Mesenchymal stem cell (in vitro differentiated cells and primary cell): ENCODE data around the gene STX1B.

Source experiments
- DNase-seq: peaks from one replicate; pipeline ENCODE4 v3.0.0-alpha.2; 2013
- H2AFZ ChIP-seq: one replicate; pipeline ENCODE4 v1.6.1; 2013; ENCODE audit warnings: low read depth, mild to moderate bottlenecking, control low read depth, inconsistent platforms, low read length, moderate library complexity
- H2AK5ac ChIP-seq: 2 replicates; pipeline ENCODE4 v1.6.1; 2013; ENCODE audit warnings: low read length, moderate library complexity, mild to moderate bottlenecking, inconsistent platforms; ENCODE audit not compliant: severe bottlenecking
- H2BK120ac ChIP-seq: one replicate; pipeline ENCODE4 v1.6.1; 2013; ENCODE audit warnings: low read depth, mild to moderate bottlenecking, inconsistent platforms, low read length, moderate library complexity
- H2BK12ac ChIP-seq, 2 experiments: one replicate each; pipeline ENCODE4 v1.6.1; 2013; ENCODE audit warnings: inconsistent platforms in 2 of 2, low read length in 2 of 2, mild to moderate bottlenecking in 2 of 2, moderate library complexity in 2 of 2, control low read depth in 1 of 2
- H2BK15ac ChIP-seq: one replicate; pipeline ENCODE4 v1.6.1; 2013; ENCODE audit warnings: mild to moderate bottlenecking, low read depth, inconsistent platforms; ENCODE audit not compliant: poor library complexity, severe bottlenecking
- H2BK5ac ChIP-seq: 2 replicates; pipeline ENCODE4 v1.6.1; 2013; ENCODE audit warnings: low read depth, mild to moderate bottlenecking, low read length, control low read depth, inconsistent platforms; ENCODE audit not compliant: poor library complexity, severe bottlenecking
- H3K14ac ChIP-seq, 2 experiments: one replicate each; pipeline ENCODE4 v1.6.1; 2013; ENCODE audit warnings: inconsistent platforms in 2 of 2, low read length in 2 of 2, control low read depth in 1 of 2, mild to moderate bottlenecking in 1 of 2, moderate library complexity in 1 of 2
- H3K18ac ChIP-seq, 2 experiments: one replicate each; pipeline ENCODE4 v1.6.1; 2013; ENCODE audit warnings: inconsistent platforms in 2 of 2, low read length in 2 of 2, control low read depth in 1 of 2, low read depth in 1 of 2, mild to moderate bottlenecking in 1 of 2
- H3K23ac ChIP-seq, 2 experiments: one replicate each; pipeline ENCODE4 v1.6.1; 2013; ENCODE audit warnings: inconsistent platforms in 2 of 2, low read length in 2 of 2, mild to moderate bottlenecking in 2 of 2, moderate library complexity in 2 of 2, control low read depth in 1 of 2
- H3K27ac ChIP-seq: 2 replicates; pipeline ENCODE4 v1.5.1; 2013; ENCODE audit warnings: mild to moderate bottlenecking, moderate library complexity, low read length, control low read depth, inconsistent platforms; ENCODE audit not compliant: poor library complexity, severe bottlenecking
- H3K27me3 ChIP-seq, 2 experiments: 2 replicates each; pipeline versions ENCODE4 v1.6.1 to v1.7.0; 2013; ENCODE audit warnings: low read length in 2 of 2, mild to moderate bottlenecking in 2 of 2, moderate library complexity in 2 of 2, control low read depth in 1 of 2, inconsistent platforms in 1 of 2; ENCODE audit not compliant: control insufficient read depth in 1 of 2, insufficient read depth in 1 of 2
- H3K36me3 ChIP-seq, 2 experiments: 2 replicates each; pipeline versions ENCODE4 v1.6.1 to v1.7.0; 2013; ENCODE audit warnings: low read length in 2 of 2, control low read depth in 1 of 2, inconsistent platforms in 1 of 2, low read depth in 1 of 2, mild to moderate bottlenecking in 1 of 2; ENCODE audit not compliant: insufficient read depth in 2 of 2, control insufficient read depth in 1 of 2
- H3K4ac ChIP-seq, 2 experiments: one replicate each; pipeline ENCODE4 v1.6.1; 2013; ENCODE audit warnings: inconsistent platforms in 2 of 2, low read length in 2 of 2, mild to moderate bottlenecking in 2 of 2, moderate library complexity in 2 of 2, control low read depth in 1 of 2, low read depth in 1 of 2
- H3K4me1 ChIP-seq: 2 replicates; pipeline ENCODE4 v1.6.1; 2013; ENCODE audit warnings: low read depth, low read length, control low read depth; ENCODE audit not compliant: control insufficient read depth, insufficient read depth
- H3K4me2 ChIP-seq: 2 replicates; pipeline ENCODE4 v1.6.1; 2013; ENCODE audit warnings: low read length, mild to moderate bottlenecking, inconsistent platforms; ENCODE audit not compliant: poor library complexity, severe bottlenecking
- H3K4me3 ChIP-seq, 2 experiments: 2 replicates each; pipeline versions ENCODE4 v1.5.1 to v1.7.0; 2013; ENCODE audit warnings: low read length in 2 of 2, mild to moderate bottlenecking in 2 of 2, control low read depth in 1 of 2, low read depth in 1 of 2; ENCODE audit not compliant: insufficient read depth in 1 of 2
- H3K79me1 ChIP-seq: replicated peaks from 2 replicates; pipeline ENCODE4 v1.6.1; 2013; ENCODE audit warnings: mild to moderate bottlenecking, control low read depth, low read length, inconsistent platforms; ENCODE audit not compliant: poor library complexity, severe bottlenecking
- H3K9ac ChIP-seq: 2 replicates; pipeline ENCODE4 v1.7.0; 2013; ENCODE audit warnings: mild to moderate bottlenecking, low read length, moderate library complexity
- H3K9me3 ChIP-seq: 2 replicates; pipeline ENCODE4 v1.7.0; 2013; ENCODE audit warnings: mild to moderate bottlenecking, low read length; ENCODE audit not compliant: control insufficient read depth
- H4K8ac ChIP-seq: one replicate; pipeline ENCODE4 v1.6.1; 2013; ENCODE audit warnings: inconsistent platforms, mild to moderate bottlenecking, low read length, moderate library complexity
- H4K91ac ChIP-seq: one replicate; pipeline ENCODE4 v1.6.1; 2013; ENCODE audit warnings: mild to moderate bottlenecking, low read length, inconsistent platforms
- WGBS: methylation state at CpG from one replicate; pipeline ENCODE4 v1.1.7; 2013; ENCODE audit warnings: mixed read lengths; 5-methylcytosine and 5-hydroxymethylcytosine counted together

STX1B gene

GRCh38 chr16:31031276-31031675, 20.8 kb upstream of the STX1B start:
- no peak overlapping the region for H4K8ac ChIP-seq

GRCh38 chr16:31029272-31029671, 18.8 kb upstream of the STX1B start:
- H3K27me3 ChIP-seq: no peaks in the 10 kb centered on the region
- no peak overlapping the region for H2AFZ ChIP-seq
- peaks cover 0 to under 1% of the 10 kb centered on the region in 2 experiments for H3K36me3 ChIP-seq
- no peak overlapping the region for H3K9ac ChIP-seq
- peaks cover 1% of the 10 kb centered on the region for H3K4me1 ChIP-seq
- no peak overlapping the region for H3K27ac ChIP-seq
- H3K9me3 ChIP-seq: no peaks in the 10 kb centered on the region
- no peak overlapping the region for H3K4ac ChIP-seq
- no peak overlapping the region for H2AK5ac ChIP-seq
- H3K18ac ChIP-seq: no peak overlapping the region
- H3K4me3 ChIP-seq: no peak overlapping the region
- no peak overlapping the region for H4K91ac ChIP-seq
- WGBS: no CpG with 5 or more reads among the region's 5 CpGs
- H3K79me1 ChIP-seq: peaks cover 3% of the 10 kb centered on the region
- H2BK5ac ChIP-seq: peak overlapping the region; percentile 26
- H3K14ac ChIP-seq: no peak overlapping the region
- no peak overlapping the region for H2BK120ac ChIP-seq
- H3K4me2 ChIP-seq: no peak overlapping the region
- peak overlapping the region; percentile 68 for H2BK15ac ChIP-seq
- no peak overlapping the region for H4K8ac ChIP-seq
- H2BK12ac ChIP-seq: no peak overlapping the region
- DNase-seq: no peak
- H3K23ac ChIP-seq: no peak overlapping the region

More at GRCh38 chr16:31031276-31031675, 20.8 kb upstream of the STX1B start:
- Histone ChIP-seq H3K18ac (no peak overlapping the region), H3K14ac (no peak overlapping the region), H3K4me2 (no peak overlapping the region), H2BK15ac (no peak overlapping the region), H3K27ac (no peak overlapping the region), H4K91ac (no peak overlapping the region), H2BK5ac (no peak overlapping the region), H2BK12ac (no peak overlapping the region), H3K4me1 (peaks cover 5% of the 10 kb centered on the region), H3K79me1 (peaks cover 16% of the 10 kb centered on the region), H2AFZ (no peak overlapping the region), H3K27me3 (no peaks in the 10 kb centered on the region), H3K9ac (no peak overlapping the region), H3K23ac (no peak overlapping the region), H3K4me3 (no peak overlapping the region), H3K36me3 (peaks cover 8 to 20% of the 10 kb centered on the region in 2 experiments), H3K4ac (no peak overlapping the region), H2AK5ac (no peak overlapping the region), H2BK120ac (no peak overlapping the region), H3K9me3 (no peaks in the 10 kb centered on the region)
- WGBS: 81% methylated on average over 2 of the region's 4 CpGs
- DNase-seq: no peak

GRCh38 chr16:31025339-31025738, 14.9 kb upstream of the STX1B start:
- H2BK120ac ChIP-seq: no peak overlapping the region
- no peaks in the 10 kb centered on the region for H3K9me3 ChIP-seq
- DNase-seq: no peak
- H3K4me2 ChIP-seq: no peak overlapping the region
- no peak overlapping the region for H2AK5ac ChIP-seq
- no peak overlapping the region for H3K4ac ChIP-seq
- no peaks in the 10 kb centered on the region for H3K27me3 ChIP-seq
- no peak overlapping the region for H2BK5ac ChIP-seq
- no peak overlapping the region for H3K14ac ChIP-seq
- H2BK12ac ChIP-seq: no peak overlapping the region
- H4K8ac ChIP-seq: no peak overlapping the region
- H3K18ac ChIP-seq: no peak overlapping the region
- H3K36me3 ChIP-seq: no peaks in the 10 kb centered on the region
- no peak overlapping the region for H3K23ac ChIP-seq
- WGBS: 78% methylated on average over 2 of the region's 5 CpGs
- no peak overlapping the region for H2AFZ ChIP-seq
- H3K4me1 ChIP-seq: no peaks in the 10 kb centered on the region
- no peak overlapping the region for H3K9ac ChIP-seq
- no peak overlapping the region for H3K4me3 ChIP-seq
- no peak overlapping the region for H2BK15ac ChIP-seq
- H3K27ac ChIP-seq: no peak overlapping the region
- no peaks in the 10 kb centered on the region for H3K79me1 ChIP-seq
- no peak overlapping the region for H4K91ac ChIP-seq

GRCh38 chr16:31023627-31024226, 13.3 kb upstream of the STX1B start:
- 89% methylated on average over 4 of the region's 6 CpGs for WGBS
- Histone ChIP-seq H2BK120ac (no peak overlapping the region), H2BK15ac (no peak overlapping the region), H3K4ac (no peak overlapping the region), H2AFZ (no peak overlapping the region), H3K9ac (no peak overlapping the region), H3K36me3 (no peaks in the 10 kb centered on the region), H3K18ac (no peak overlapping the region), H2BK5ac (no peak overlapping the region), H3K27me3 (no peaks in the 10 kb centered on the region), H3K23ac (no peak overlapping the region), H3K4me3 (no peak overlapping the region), H3K79me1 (no peaks in the 10 kb centered on the region), H3K4me2 (no peak overlapping the region), H2BK12ac (no peak overlapping the region), H3K9me3 (no peaks in the 10 kb centered on the region), H4K8ac (no peak overlapping the region), H3K27ac (no peak overlapping the region), H3K14ac (no peak overlapping the region), H3K4me1 (no peaks in the 10 kb centered on the region), H2AK5ac (no peak overlapping the region), H4K91ac (no peak overlapping the region)
- DNase-seq: no peak
